Mesenchymal stem cell (in vitro differentiated cells and primary cell): ENCODE results near the gene CLP1.

Source experiments
- DNase-seq: peaks from one replicate; pipeline ENCODE4 v3.0.0-alpha.2; 2013
- H2AFZ ChIP-seq: one replicate; pipeline ENCODE4 v1.6.1; 2013; ENCODE audit warnings: low read depth, mild to moderate bottlenecking, control low read depth, inconsistent platforms, low read length, moderate library complexity
- H2AK5ac ChIP-seq: 2 replicates; pipeline ENCODE4 v1.6.1; 2013; ENCODE audit warnings: low read length, moderate library complexity, mild to moderate bottlenecking, inconsistent platforms; ENCODE audit not compliant: severe bottlenecking
- H2BK120ac ChIP-seq: one replicate; pipeline ENCODE4 v1.6.1; 2013; ENCODE audit warnings: low read depth, mild to moderate bottlenecking, inconsistent platforms, low read length, moderate library complexity
- H2BK12ac ChIP-seq, 2 experiments: one replicate each; pipeline ENCODE4 v1.6.1; 2013; ENCODE audit warnings: inconsistent platforms in 2 of 2, low read length in 2 of 2, mild to moderate bottlenecking in 2 of 2, moderate library complexity in 2 of 2, control low read depth in 1 of 2
- H2BK15ac ChIP-seq: one replicate; pipeline ENCODE4 v1.6.1; 2013; ENCODE audit warnings: mild to moderate bottlenecking, low read depth, inconsistent platforms; ENCODE audit not compliant: poor library complexity, severe bottlenecking
- H2BK5ac ChIP-seq: 2 replicates; pipeline ENCODE4 v1.6.1; 2013; ENCODE audit warnings: low read depth, mild to moderate bottlenecking, low read length, control low read depth, inconsistent platforms; ENCODE audit not compliant: poor library complexity, severe bottlenecking
- H3K14ac ChIP-seq, 2 experiments: one replicate each; pipeline ENCODE4 v1.6.1; 2013; ENCODE audit warnings: inconsistent platforms in 2 of 2, low read length in 2 of 2, control low read depth in 1 of 2, mild to moderate bottlenecking in 1 of 2, moderate library complexity in 1 of 2
- H3K18ac ChIP-seq, 2 experiments: one replicate each; pipeline ENCODE4 v1.6.1; 2013; ENCODE audit warnings: inconsistent platforms in 2 of 2, low read length in 2 of 2, control low read depth in 1 of 2, low read depth in 1 of 2, mild to moderate bottlenecking in 1 of 2
- H3K23ac ChIP-seq, 2 experiments: one replicate each; pipeline ENCODE4 v1.6.1; 2013; ENCODE audit warnings: inconsistent platforms in 2 of 2, low read length in 2 of 2, mild to moderate bottlenecking in 2 of 2, moderate library complexity in 2 of 2, control low read depth in 1 of 2
- H3K27ac ChIP-seq: 2 replicates; pipeline ENCODE4 v1.5.1; 2013; ENCODE audit warnings: mild to moderate bottlenecking, moderate library complexity, low read length, control low read depth, inconsistent platforms; ENCODE audit not compliant: poor library complexity, severe bottlenecking
- H3K27me3 ChIP-seq, 2 experiments: 2 replicates each; pipeline versions ENCODE4 v1.6.1 to v1.7.0; 2013; ENCODE audit warnings: low read length in 2 of 2, mild to moderate bottlenecking in 2 of 2, moderate library complexity in 2 of 2, control low read depth in 1 of 2, inconsistent platforms in 1 of 2; ENCODE audit not compliant: control insufficient read depth in 1 of 2, insufficient read depth in 1 of 2
- H3K36me3 ChIP-seq, 2 experiments: 2 replicates each; pipeline versions ENCODE4 v1.6.1 to v1.7.0; 2013; ENCODE audit warnings: low read length in 2 of 2, control low read depth in 1 of 2, inconsistent platforms in 1 of 2, low read depth in 1 of 2, mild to moderate bottlenecking in 1 of 2; ENCODE audit not compliant: insufficient read depth in 2 of 2, control insufficient read depth in 1 of 2
- H3K4ac ChIP-seq, 2 experiments: one replicate each; pipeline ENCODE4 v1.6.1; 2013; ENCODE audit warnings: inconsistent platforms in 2 of 2, low read length in 2 of 2, mild to moderate bottlenecking in 2 of 2, moderate library complexity in 2 of 2, control low read depth in 1 of 2, low read depth in 1 of 2
- H3K4me1 ChIP-seq: 2 replicates; pipeline ENCODE4 v1.6.1; 2013; ENCODE audit warnings: low read depth, low read length, control low read depth; ENCODE audit not compliant: control insufficient read depth, insufficient read depth
- H3K4me2 ChIP-seq: 2 replicates; pipeline ENCODE4 v1.6.1; 2013; ENCODE audit warnings: low read length, mild to moderate bottlenecking, inconsistent platforms; ENCODE audit not compliant: poor library complexity, severe bottlenecking
- H3K4me3 ChIP-seq, 2 experiments: 2 replicates each; pipeline versions ENCODE4 v1.5.1 to v1.7.0; 2013; ENCODE audit warnings: low read length in 2 of 2, mild to moderate bottlenecking in 2 of 2, control low read depth in 1 of 2, low read depth in 1 of 2; ENCODE audit not compliant: insufficient read depth in 1 of 2
- H3K79me1 ChIP-seq: replicated peaks from 2 replicates; pipeline ENCODE4 v1.6.1; 2013; ENCODE audit warnings: mild to moderate bottlenecking, control low read depth, low read length, inconsistent platforms; ENCODE audit not compliant: poor library complexity, severe bottlenecking
- H3K9ac ChIP-seq: 2 replicates; pipeline ENCODE4 v1.7.0; 2013; ENCODE audit warnings: mild to moderate bottlenecking, low read length, moderate library complexity
- H3K9me3 ChIP-seq: 2 replicates; pipeline ENCODE4 v1.7.0; 2013; ENCODE audit warnings: mild to moderate bottlenecking, low read length; ENCODE audit not compliant: control insufficient read depth
- H4K8ac ChIP-seq: one replicate; pipeline ENCODE4 v1.6.1; 2013; ENCODE audit warnings: inconsistent platforms, mild to moderate bottlenecking, low read length, moderate library complexity
- H4K91ac ChIP-seq: one replicate; pipeline ENCODE4 v1.6.1; 2013; ENCODE audit warnings: mild to moderate bottlenecking, low read length, inconsistent platforms
- WGBS: methylation state at CpG from one replicate; pipeline ENCODE4 v1.1.7; 2013; ENCODE audit warnings: mixed read lengths; 5-methylcytosine and 5-hydroxymethylcytosine counted together

CLP1 gene

DNA sequence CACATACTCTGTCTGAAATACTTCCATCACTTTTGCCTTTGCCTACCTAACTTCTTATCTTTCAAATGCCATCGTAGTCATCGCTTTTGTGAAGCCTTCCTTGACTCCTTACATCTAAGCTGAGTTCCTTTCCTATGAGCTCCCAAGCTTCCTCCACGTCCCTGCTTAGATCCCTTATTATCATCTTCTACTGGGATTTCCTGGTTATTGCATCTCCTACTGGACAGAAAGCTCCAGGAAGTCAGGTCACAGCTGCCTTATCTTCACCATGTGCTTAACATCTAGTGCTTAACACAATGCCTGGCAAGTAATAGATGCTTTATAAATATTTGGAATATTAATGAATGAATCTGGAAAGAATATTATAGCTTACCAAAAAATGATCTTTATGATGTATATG lies 13.8 kb upstream of the CLP1 start:
- peak; percentile 37 for DNase-seq
- H3K18ac ChIP-seq, result no peak overlapping the region
- no peak overlapping the region for H3K27ac ChIP-seq
- H2BK15ac ChIP-seq, result no peak overlapping the region
- H3K4me2 ChIP-seq, result no peak overlapping the region
- H3K9me3 ChIP-seq, result no peaks in the 10 kb centered on the region
- no peak overlapping the region for H3K23ac ChIP-seq
- H3K4me1 ChIP-seq, result peaks cover 45% of the 10 kb centered on the region
- no peak overlapping the region for H3K4me3 ChIP-seq
- no peak overlapping the region for H3K4ac ChIP-seq
- peaks cover 16 to 37% of the 10 kb centered on the region in 2 experiments for H3K27me3 ChIP-seq
- H3K14ac ChIP-seq, result no peak overlapping the region
- no peak overlapping the region for H2AK5ac ChIP-seq
- H2AFZ ChIP-seq, result no peak overlapping the region
- no peak overlapping the region for H2BK12ac ChIP-seq
- no peak overlapping the region for H4K91ac ChIP-seq
- no peak overlapping the region for H2BK5ac ChIP-seq
- 71% methylated on average over 3 of the region's 3 CpGs for WGBS
- no peak overlapping the region for H2BK120ac ChIP-seq
- H4K8ac ChIP-seq, result no peak overlapping the region
- no peak overlapping the region for H3K9ac ChIP-seq
- H3K79me1 ChIP-seq, result peaks cover 10% of the 10 kb centered on the region
- H3K36me3 ChIP-seq, result peaks cover 0 to 9% of the 10 kb centered on the region in 2 experiments

DNA sequence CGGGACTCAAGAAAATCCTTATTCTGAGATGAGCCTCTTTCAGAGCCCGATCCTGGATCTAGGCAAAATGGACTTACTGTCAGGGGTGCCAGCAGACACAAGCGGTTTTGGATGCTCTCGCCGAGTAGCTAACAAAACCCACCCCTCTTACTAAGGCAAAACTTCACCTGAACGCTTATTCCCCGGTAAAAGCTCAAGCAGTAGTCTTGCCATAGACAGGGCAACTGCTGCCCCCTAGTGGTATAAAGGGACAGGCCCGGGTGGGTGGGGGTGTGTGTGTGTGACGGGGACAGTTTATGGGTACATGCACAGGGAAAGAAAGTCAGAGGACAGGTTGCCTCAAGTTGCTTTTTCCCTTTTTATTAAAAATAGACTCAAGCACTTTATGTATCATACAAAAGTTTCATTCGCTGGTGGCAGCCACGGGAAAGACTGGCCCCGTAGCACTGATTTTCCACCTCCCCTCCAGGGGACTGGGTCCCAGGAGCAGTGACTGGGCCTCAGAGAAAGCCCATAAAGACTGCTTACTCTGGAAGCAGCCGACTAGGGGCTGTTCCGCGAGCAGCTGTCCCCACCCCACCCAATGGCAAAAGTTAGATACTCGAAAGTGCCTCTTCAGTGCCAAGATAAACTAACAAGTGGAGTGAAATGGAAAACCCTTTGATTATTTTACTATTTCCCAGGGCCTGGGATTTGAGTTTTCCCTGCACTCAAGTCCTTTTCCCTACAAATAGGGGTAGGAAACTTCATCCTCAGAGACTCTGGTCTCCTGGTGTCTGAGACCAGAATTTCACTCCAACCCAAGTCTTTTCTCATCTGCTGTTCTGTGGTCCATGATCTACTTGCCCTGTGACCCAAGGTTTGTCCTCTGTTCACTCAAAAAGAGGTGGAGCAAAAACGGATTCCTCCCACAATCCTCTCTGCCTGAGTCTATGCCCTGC lies 12.5 kb upstream of the CLP1 start:
- peaks cover 16 to 39% of the 10 kb centered on the region in 2 experiments for H3K27me3 ChIP-seq
- peak; percentile 74 for DNase-seq
- H4K8ac ChIP-seq, result no peak overlapping the region
- peaks cover 50% of the 10 kb centered on the region for H3K4me1 ChIP-seq
- peaks cover 0 to 9% of the 10 kb centered on the region in 2 experiments for H3K36me3 ChIP-seq
- no peak overlapping the region for H3K18ac ChIP-seq
- peak overlapping the region; percentile 38 for H3K9ac ChIP-seq
- H3K27ac ChIP-seq, result no peak overlapping the region
- no peaks in the 10 kb centered on the region for H3K9me3 ChIP-seq
- no peak overlapping the region for H3K4me2 ChIP-seq
- no peak overlapping the region for H2AK5ac ChIP-seq
- no peak overlapping the region for H2AFZ ChIP-seq
- H3K79me1 ChIP-seq, result peaks cover 10% of the 10 kb centered on the region
- no peak overlapping the region for H2BK5ac ChIP-seq
- no peak overlapping the region for H2BK120ac ChIP-seq
- H2BK15ac ChIP-seq, result no peak overlapping the region
- H3K4me3 ChIP-seq, result no peak overlapping the region
- H3K14ac ChIP-seq, result no peak overlapping the region
- no peak overlapping the region for H3K23ac ChIP-seq
- no peak overlapping the region for H2BK12ac ChIP-seq
- 30% methylated on average over 15 of the region's 17 CpGs for WGBS
- H3K4ac ChIP-seq, result no peak overlapping the region
- no peak overlapping the region for H4K91ac ChIP-seq

DNA sequence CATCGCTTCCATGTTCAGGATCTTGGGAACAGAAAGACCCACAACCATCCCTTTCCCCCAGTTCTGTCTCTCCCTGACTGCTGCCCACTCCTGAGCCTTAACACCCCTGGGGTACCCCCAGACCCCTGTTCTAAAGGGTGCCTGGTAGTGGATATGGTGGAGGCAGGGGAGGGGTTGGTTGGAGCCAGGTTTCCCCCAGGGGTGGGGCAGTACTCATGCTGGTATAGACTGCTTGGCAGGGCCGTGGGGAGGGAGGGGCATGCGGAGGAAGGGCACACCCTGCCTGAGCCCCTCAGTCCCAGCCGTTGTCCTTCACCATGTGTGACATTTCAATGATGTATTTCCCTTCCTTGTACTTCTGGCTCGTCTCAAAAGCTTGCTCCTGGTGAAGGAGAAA lies 11.9 kb upstream of the CLP1 start:
- H3K4me1 ChIP-seq, result peaks cover 46% of the 10 kb centered on the region
- H2AFZ ChIP-seq, result no peak overlapping the region
- 19% methylated on average over 2 of the region's 5 CpGs for WGBS
- H3K27ac ChIP-seq, result no peak overlapping the region
- H2BK5ac ChIP-seq, result no peak overlapping the region
- H3K23ac ChIP-seq, result no peak overlapping the region
- H3K18ac ChIP-seq, result no peak overlapping the region
- peaks cover 16 to 39% of the 10 kb centered on the region in 2 experiments for H3K27me3 ChIP-seq
- DNase-seq, result no peak
- H3K9ac ChIP-seq, result peak overlapping the region; percentile 20
- peaks cover 10% of the 10 kb centered on the region for H3K79me1 ChIP-seq
- H3K4me3 ChIP-seq, result no peak overlapping the region
- H2BK120ac ChIP-seq, result no peak overlapping the region
- H3K14ac ChIP-seq, result no peak overlapping the region
- H2BK12ac ChIP-seq, result no peak overlapping the region
- no peaks in the 10 kb centered on the region for H3K9me3 ChIP-seq
- no peak overlapping the region for H4K8ac ChIP-seq
- no peak overlapping the region for H2BK15ac ChIP-seq
- H3K36me3 ChIP-seq, result peaks cover 0 to 9% of the 10 kb centered on the region in 2 experiments
- H3K4ac ChIP-seq, result no peak overlapping the region
- H3K4me2 ChIP-seq, result no peak overlapping the region
- H4K91ac ChIP-seq, result peak overlapping the region; percentile 18
- no peak overlapping the region for H2AK5ac ChIP-seq

DNA sequence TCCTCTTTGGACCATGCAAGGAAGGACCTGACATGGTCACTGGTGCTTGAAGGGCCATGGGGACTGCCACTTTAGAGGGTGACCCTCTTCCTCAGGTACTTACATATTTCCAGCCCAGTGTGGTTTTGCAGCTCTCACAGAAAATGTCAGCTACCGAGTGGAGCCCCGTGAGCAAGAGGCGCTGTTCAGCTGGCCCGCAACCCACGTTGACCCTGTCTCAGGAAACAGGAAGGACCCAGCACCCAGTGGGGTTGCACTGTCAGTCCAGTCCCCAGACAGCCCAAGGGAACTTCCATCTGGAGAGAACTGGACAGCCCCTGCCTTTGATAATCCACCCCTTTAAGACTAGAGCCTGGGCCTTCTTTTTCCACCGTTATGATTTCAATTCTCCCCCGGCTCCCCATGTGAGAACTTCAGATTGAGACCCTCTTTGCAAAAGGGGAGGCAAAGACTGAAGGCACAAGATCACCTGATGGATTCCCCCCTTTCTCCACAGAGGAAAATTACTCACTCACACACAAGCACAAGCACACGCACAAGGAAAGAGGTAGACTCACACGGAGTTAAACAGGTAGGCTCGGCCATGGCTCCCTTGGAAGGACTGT lies 11.3 kb upstream of the CLP1 start:
- Histone ChIP-seq H3K4me2 (no peak overlapping the region), H3K36me3 (peaks cover 0 to 9% of the 10 kb centered on the region in 2 experiments), H2BK5ac (no peak overlapping the region), H3K9ac (peak overlapping the region; percentile 42), H3K4ac (no peak overlapping the region), H3K14ac (no peak overlapping the region), H3K27me3 (peaks cover 16 to 39% of the 10 kb centered on the region in 2 experiments), H3K4me3 (no peak overlapping the region), H2BK15ac (no peak overlapping the region), H3K18ac (peak overlapping the region in 1 of 2 experiments; percentile 66), H3K27ac (no peak overlapping the region), H3K23ac (no peak overlapping the region), H2BK12ac (no peak overlapping the region), H4K91ac (no peak overlapping the region), H4K8ac (no peak overlapping the region), H3K79me1 (peaks cover 10% of the 10 kb centered on the region), H2BK120ac (no peak overlapping the region), H2AFZ (no peak overlapping the region), H2AK5ac (no peak overlapping the region), H3K9me3 (no peaks in the 10 kb centered on the region), H3K4me1 (peaks cover 43% of the 10 kb centered on the region)
- whole genome bisulfite sequencing, result 40% methylated on average over 10 of the region's 10 CpGs
- DNase-seq, result no peak
